ENCODE measurements around the gene MT1M. TPM values are rescaled to one million over a fixed set of nuclear protein-coding genes. Genes with fewer than 3 reads are reported as not detected.

MT1M gene
- total RNA-seq, 1 donor from 2014 or later = 2.0 TPM

- no peak for ATAC-seq
These were observed 2.9 kb upstream of the MT1M start for GRCh38 chr16:56629531-56629930.

DNA sequence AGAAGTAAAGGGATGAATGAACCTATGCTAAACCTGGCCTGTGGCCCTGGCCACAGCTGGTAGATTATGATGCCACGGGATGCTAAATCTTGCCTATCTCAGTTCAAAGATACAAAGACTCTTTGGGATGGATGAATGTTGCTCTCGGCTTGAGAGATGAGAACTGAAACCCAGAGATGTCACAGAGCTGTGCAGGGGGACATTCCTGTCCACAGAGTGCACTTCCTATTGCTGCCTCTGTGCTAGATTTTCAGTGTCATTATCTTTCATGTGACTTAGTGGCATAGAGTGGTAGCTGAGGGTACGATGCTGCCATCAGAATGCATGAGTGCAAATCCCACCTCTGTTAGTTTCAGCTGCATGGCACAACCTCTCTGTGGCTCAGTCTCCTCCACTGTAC lies 2.3 kb upstream of the MT1M start:
- ATAC-seq = no peak

- ATAC-seq = no peak
These were observed 1.3 kb upstream of the MT1M start for GRCh38 chr16:56631197-56631596.

- no peak for ATAC-seq
These were observed 665 bp upstream of the MT1M start for GRCh38 chr16:56631832-56632155.

DNA sequence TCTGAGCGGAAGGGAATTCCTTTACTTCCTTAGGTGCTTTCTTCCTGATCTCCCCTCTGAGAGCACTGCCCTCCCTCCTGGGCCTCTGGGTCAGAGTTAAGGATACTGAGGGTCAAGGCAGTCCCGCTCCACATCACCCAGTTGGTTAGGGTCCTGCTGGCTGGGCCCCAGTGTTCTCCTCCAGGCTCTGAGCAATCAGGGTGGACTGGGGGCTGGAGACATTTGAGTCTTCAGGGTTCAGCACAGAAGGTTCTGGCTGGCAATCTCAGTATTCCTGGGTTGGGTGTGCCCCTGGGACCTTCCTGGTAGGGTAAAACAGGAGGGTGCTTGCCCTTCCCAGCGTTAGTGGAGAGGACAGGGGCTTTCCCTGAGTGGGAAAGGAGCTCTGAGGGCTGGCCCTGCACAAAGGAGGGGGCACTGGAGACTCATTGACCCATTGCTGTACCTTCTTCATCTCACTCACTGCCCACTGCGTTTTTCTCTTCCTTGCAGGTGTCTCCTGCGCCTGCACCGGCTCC lies 448 bp downstream of the MT1M start:
- no peak for ATAC-seq

DNA sequence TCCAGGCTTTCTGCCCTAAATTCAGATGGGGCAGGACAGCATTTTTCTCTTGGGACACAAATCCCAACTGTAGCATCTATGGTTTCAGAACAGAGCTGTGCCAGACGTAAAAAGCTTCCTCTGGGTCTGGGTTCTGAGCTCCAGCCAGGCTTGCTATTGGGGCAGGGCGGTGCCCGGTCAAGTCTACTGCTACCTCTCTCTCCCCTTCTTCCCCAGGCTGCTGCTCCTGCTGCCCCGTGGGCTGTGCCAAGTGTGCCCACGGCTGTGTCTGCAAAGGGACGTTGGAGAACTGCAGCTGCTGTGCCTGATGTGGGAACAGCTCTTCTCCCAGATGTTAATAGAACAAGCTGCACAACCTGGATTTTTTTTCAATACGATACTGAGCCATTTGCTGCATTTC lies 1.1 kb downstream of the MT1M start:
- ATAC-seq = no peak

- ATAC-seq = no peak
These were observed 2.4 kb downstream of the MT1M start for GRCh38 chr16:56634715-56635440.

DNA sequence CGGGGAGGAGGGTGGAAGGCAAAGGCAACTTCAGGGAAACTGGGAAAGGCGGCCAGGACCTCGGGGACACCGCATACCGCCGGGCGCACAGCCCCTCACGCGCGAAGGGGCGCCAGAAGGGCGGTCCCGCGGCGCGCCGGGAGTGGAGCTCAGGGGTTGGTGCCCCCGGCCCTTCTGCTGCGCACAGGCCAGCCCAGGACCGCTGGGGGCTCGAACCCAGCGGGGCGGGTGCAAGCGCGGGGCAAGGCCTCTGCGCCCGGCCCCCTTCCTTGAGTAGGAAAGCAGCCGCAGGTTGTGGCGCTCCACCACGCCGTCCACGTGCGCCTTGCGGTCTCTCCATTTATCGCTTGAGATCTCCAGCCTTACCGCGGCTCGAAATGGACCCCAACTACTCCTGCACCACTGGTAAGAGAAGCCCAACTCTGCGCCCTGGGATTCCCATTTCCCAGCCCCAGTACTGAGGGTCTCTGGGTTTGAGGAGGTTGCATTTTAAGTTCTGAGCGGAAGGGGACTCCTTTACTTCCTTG lies 3.0 kb downstream of the MT1M start:
- no peak for ATAC-seq

DNA sequence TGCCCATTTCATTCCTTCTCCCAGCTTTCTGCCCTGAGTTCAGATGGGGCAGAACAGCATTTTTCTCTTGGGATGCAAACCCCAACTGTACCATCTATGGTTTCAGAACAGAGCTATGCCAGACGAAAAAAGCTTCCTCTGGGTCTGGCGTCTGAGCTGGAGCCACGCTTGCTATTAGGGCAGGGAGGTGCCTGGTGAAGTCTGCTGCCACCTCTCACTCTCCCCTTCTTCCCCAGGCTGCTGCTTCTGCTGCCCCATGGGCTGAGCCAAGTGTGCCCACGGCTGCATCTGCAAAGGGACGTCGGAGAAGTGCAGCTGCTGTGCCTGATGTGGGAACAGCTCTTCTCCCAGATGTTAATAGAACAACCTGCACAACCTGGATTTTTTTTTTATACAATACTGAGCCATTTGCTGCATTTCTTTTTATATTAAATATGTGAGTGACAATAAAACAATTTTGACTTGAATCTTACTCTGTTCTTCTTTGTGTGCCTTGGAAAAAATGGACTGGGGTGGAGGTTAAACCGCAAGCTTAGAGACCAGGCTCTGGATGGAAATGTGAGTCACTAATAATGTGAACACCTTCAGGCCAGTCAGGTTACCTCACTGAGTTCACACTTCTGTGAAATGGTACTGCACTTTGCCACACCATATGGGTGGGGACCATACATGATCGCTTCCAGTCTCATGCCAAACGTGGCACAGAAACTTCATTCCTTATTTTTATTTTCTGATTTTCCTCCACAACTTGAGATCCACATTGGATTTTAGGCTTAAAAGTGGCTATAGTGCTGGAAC lies 4.4 kb downstream of the MT1M start:
- peak; percentile 36 for ATAC-seq

DNA sequence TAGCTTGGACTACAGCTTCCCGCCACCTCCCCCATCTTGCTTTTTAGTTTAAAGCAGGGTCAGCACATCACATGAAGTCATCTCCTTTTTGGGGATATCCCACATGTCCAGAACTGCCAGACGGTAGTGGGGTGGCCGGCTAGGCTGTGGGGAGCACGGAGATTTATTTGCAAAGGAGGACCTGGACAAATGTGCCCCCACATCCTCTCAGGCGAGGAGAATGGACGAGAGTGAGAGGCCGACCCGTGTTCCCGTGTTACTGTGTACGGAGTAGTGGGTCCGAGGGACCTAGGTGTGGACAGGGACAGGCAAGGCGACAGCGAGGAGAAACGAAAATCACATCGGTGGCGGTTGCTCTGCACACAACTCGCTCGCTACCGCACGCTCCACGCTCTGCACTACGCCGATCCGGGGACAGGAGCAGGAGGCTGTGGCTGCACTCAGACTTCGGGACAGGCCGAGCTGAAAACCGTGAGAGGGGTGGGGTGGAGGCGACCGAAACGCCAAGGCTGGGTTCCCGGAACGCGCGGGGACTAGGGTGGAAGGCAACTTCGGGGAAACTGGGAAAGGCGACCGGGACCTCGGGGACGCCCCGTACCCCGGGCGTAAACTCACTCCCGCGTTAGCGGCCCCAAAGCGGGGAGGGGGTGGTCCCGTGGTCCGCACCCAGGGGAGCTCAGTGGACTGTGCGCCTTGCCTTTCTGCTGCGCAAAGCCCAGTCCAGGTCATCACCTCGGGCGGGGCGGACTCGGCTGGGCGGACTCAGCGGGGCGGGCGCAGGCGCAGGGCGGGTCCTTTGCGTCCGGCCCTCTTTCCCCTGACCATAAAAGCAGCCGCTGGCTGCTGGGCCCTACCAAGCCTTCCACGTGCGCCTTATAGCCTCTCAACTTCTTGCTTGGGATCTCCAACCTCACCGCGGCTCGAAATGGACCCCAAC lies 5.6 kb downstream of the MT1M start, which contains the start of gene MT1A:
Gene MT1A (plus strand): TSS at position 853 of the 937 bp plus-strand sequence. CDS start 73 bp downstream, at position 926.
- peak; percentile 36 for ATAC-seq

DNA sequence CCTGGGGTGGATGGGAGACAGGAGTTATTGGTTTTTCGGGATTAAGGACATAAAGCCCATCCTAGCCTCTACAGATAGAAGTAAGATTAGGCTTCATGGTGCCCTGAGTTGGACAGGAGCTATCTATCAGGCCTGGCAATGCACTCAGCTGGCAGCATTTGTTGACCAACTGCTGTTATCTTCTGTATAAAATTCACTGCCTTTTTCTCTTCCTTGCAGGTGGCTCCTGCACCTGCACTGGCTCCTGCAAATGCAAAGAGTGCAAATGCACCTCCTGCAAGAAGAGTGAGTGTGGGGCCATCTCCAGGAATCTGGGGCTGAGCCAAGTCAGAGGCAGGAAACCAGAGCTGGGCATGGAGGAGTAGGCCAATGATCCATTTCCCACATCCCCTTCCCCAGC lies 6.6 kb downstream of the MT1M start:
- ATAC-seq = no peak

DNA sequence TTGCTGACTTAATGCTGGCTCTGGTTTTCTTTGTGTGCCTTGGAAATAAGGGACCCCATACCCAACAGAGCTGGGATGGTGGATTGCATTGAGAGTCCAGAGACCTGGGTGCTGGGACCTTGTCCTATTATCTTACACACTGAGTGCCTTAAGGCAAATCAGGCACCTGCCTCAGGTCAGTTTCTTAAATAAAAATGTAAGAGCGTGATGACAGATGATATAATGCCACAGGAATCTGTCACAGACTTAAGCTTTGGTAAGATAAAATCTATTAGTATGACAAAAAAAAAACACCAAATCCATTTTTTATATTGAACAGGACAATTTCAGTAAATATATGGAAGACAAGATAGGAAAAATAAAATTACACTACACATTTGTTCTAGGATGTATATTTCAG lies 7.6 kb downstream of the MT1M start:
- no peak for ATAC-seq

DNA sequence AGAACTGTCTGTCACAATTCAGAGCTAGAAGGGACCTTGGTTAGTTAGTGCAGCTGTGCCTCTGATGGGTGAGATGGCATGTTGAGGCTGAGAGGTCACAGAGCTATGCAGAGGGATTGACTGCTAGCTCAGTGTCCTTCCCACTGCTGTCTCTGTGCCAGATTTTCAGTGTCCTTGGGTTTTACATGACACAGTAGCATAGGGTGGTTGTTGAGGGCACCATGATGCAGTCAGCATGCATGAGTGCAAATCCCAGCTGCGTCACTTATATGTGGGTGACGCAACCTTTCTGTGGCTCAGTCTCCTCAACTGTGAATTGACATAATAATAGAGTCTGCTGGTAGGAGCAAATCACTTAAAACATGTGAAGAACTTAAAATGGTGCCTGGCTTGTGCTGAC lies 8.7 kb downstream of the MT1M start:
- peak; percentile 31 for ATAC-seq

DNA sequence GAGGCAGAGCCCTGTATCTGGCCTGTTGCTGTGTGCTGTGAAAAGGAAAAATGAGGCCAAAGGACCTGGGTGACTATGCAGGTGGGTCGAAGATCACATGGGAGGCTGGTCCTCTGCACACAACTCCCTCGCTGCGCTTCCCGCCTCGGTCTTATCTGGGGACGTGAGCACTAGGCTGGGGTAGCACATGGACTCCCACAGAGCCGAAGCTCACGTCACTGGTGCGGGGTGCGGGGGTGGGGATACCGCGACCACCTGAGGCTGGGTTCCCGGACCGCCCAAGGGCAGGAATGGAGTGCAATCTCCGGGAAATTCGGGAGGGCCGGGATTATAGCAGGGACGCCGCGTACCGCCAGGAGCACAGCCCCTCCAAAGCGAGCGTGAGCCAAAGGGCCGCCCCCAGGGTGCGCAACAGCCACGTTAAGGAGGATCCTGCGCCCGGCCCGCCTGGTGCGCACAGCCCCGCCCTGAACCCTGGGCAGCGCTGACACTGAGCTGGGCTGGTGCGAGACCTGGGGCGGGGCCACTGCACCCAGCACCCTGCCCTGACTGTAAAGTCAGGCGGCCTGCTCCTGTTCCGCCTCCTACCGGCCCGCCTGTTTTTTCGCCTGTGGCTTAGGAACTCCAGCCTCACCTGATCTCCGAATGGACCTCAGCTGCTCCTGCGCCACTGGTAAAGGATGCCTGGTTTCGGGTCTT lies 10.8 kb downstream of the MT1M start:
- ATAC-seq = peak; percentile 97

DNA sequence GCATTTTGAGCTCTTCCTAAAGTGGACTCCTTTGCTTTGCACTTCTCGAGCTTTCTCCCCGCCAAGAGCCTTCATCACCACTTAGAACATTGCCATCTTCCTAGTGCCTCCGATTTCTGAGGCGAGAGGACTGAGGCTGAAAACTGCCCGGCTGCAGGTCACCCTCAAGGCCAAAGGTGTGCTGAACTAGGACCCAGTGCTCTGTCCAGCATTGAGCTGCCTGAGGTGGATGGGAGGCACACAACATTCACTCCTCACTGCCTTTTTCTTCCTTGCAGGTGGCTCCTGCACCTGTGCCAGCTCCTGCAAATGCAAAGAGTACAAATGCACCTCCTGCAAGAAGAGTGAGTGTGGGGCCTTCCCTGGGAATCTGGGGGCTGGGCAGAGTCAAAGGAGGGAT lies 11.4 kb downstream of the MT1M start:
- ATAC-seq = no peak

DNA sequence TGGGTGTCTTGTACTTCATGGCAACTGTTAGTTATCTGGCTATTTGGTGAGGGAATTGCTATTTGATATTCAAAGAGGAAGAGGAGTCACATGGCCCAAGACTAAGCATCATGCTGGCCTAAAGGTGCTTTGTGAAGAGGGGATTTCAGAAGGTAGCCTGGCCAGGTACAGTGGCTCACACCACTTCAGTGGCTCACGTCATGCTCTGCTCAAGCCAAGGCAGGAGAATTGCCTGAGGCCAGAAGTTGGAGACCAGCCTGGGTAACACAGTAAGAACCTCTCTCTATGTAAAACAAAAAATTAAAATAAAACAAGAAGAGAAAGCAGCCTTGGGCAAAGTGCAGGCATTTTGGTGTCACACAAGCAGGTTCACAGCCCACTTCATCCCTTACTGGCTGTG lies 12.9 kb downstream of the MT1M start:
- ATAC-seq = no peak

GRCh38 chr16:56645838-56646237 lies 13.4 kb downstream of the MT1M start:
- ATAC-seq = no peak

DNA sequence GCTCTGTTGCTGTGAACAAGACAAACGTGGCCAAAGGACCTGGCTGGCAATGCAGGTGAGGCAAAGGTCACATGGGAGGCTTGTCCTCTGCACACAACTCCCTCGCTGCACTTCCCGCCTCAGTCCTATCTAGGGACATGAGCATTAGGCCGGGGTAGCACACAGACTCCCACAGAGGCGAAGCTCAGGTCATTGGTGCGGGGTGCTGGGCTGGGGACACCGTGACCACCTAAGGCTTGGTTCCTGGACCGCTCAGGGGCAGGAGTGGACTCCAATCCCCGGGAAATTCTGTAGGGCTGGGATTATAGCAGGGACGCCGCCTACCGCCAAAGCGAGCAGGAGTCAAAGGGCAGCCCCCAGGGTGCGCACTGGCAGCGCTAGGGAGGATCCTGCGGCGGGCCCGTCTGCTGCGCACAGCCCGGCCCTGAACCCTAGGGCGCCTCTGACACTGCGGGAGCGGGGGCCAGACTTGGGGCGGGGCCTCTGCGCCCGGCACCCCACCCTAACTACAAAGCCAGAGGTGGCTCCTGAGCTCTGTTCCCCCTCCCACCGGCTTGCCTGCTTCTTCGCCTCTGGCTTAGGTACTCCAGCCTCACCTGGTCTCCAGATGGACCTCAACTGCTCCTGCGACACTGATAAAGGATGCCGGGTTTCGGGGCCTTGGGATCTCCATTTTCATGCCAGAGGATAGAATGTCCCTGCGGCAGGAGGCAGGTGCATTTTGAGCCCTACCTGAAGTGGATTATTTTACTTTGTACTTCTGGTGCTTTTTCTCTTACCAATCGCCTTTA lies 15.4 kb downstream of the MT1M start:
- ATAC-seq = no peak

- ATAC-seq = no peak
These were observed 16.8 kb downstream of the MT1M start for GRCh38 chr16:56649271-56649670.

GRCh38 chr16:56649820-56650219 lies 17.4 kb downstream of the MT1M start:
- ATAC-seq = peak; percentile 95

GRCh38 chr16:56651586-56651985 lies 19.1 kb downstream of the MT1M start, which contains the start of gene MT1B:
Gene MT1B (plus strand): TSS chr16:56651886. CDS start chr16:56651954, 68 bp downstream.
- no peak for ATAC-seq
